Dedifferentiated amniotic fluid mesenchymal stem cell (primary cell): Measurements from ENCODE around the gene SLC23A1.
"Not testable (repeated sequence)": the region's sequence is repeated elsewhere in the genome, so short reads cannot be mapped to it uniquely, and the experiment has no call there.

Source experiments
- DNase-seq: peaks from one replicate; pipeline ENCODE4 v3.0.0-alpha.2; 2016; ENCODE audit errors: extremely low spot score

Gene SLC23A1

GRCh38 chr5:139369181-139369580 is 13.9 kb downstream of the SLC23A1 start:
- DNase-seq = peak; percentile 91

- DNase-seq = no peak
These were observed 14.5 kb downstream of the SLC23A1 start for GRCh38 chr5:139368613-139369012.

GRCh38 chr5:139364466-139364865 is 18.6 kb downstream of the SLC23A1 start:
- no peak for DNase-seq

GRCh38 chr5:139363937-139364336 is 19.2 kb downstream of the SLC23A1 start:
- DNase-seq = no peak

- DNase-seq = no peak
These were observed 21.2 kb downstream of the SLC23A1 start for GRCh38 chr5:139361835-139362429.

GRCh38 chr5:139360384-139360783 is 22.7 kb downstream of the SLC23A1 start:
- no peak for DNase-seq

- no peak for DNase-seq
These were observed 25.0 kb downstream of the SLC23A1 start for GRCh38 chr5:139358064-139358463.

GRCh38 chr5:139355900-139356299 is 27.2 kb downstream of the SLC23A1 start:
- not testable (repeated sequence) for DNase-seq

GRCh38 chr5:139354186-139354585 is 28.9 kb downstream of the SLC23A1 start:
- DNase-seq = no peak

GRCh38 chr5:139347863-139348262 is 35.2 kb downstream of the SLC23A1 start:
- DNase-seq = not testable (repeated sequence)

- DNase-seq = not testable (repeated sequence)
These were observed 37.7 kb downstream of the SLC23A1 start for GRCh38 chr5:139345442-139345841.

- no peak for DNase-seq
These were observed 38.9 kb downstream of the SLC23A1 start for GRCh38 chr5:139344177-139344576.

GRCh38 chr5:139343476-139343875 is 39.6 kb downstream of the SLC23A1 start:
- DNase-seq = no peak

GRCh38 chr5:139342423-139342723 is 40.7 kb downstream of the SLC23A1 start:
- DNase-seq = no peak

GRCh38 chr5:139341689-139342422 is 41.2 kb downstream of the SLC23A1 start, which contains the start of gene PAIP2:
Gene PAIP2, plus strand, starts transcription at chr5:139341854. Its CDS starts 21,931 bp downstream, at chr5:139363785.
- peak; percentile 95 for DNase-seq

- DNase-seq = no peak
These were observed 41.9 kb downstream of the SLC23A1 start for GRCh38 chr5:139341187-139341688.

- DNase-seq = no peak
These were observed 43.0 kb downstream of the SLC23A1 start for GRCh38 chr5:139340051-139340450.

GRCh38 chr5:139335811-139336210 is 47.3 kb downstream of the SLC23A1 start:
- DNase-seq = no peak
